HepG2 (cell line): ENCODE measurements around the gene RAD50. TPM values are rescaled to one million over a fixed set of nuclear protein-coding genes. Genes with fewer than 3 reads are reported as not detected.

Source experiments
- ATAC-seq: fragments of 200-7000 bp; cut with Tn5 transposase; 3 replicates; pipeline ENCODE4 v1.9.1; 2020; ENCODE audit warnings: mild to moderate bottlenecking, moderate library complexity
- BruUV-seq: library from RNA; stranded (reverse); fragments of 400-500 nt; replicated peaks from 2 replicates; lab custom pipeline; 2021; lab: Mats Ljungman, UMichigan
- CTCF ChIA-PET: fragments of 300-600 bp; formaldehyde crosslinking; extraction: SDS; loops from one replicate; lab custom pipeline; 2021; ENCODE audit warnings: low total read pairs, inconsistent platforms, low intra/inter-chr PET ratio; lab: Yijun Ruan, JAX
- POLR2A ChIA-PET: fragments of 350-600 bp; sonication (Branson Sonifier 250); formaldehyde crosslinking; loops from one replicate; lab custom pipeline; 2020; ENCODE audit warnings: antibody characterized with exemption, inconsistent platforms; lab: Yijun Ruan, JAX
- DNase-seq: peaks from one replicate; pipeline ENCODE4 v3.0.0-alpha.2; 2015; ENCODE audit warnings: low spot score
- FAIRE-seq: peaks from 3 replicates; lab custom pipeline; 2011; peaks lifted over from hg19 to GRCh38; lab: Jason Lieb, UNC
- H2AFZ ChIP-seq: one replicate; pipeline ENCODE4 v1.6.1; 2011; ENCODE audit warnings: low read length, inconsistent platforms
- H3K27ac ChIP-seq: fragments of 300-600 bp; 3 replicates; pipeline ENCODE4 v1.8.0; 2011; ENCODE audit warnings: mixed run types, mild to moderate bottlenecking, mixed read lengths, low read length, inconsistent platforms; ENCODE audit not compliant: insufficient read depth; ENCODE audit errors: extremely low read length
- H3K27me3 ChIP-seq, 2 experiments: fragments of 200-600 bp in 1 of 2; 2 replicates in 1 of 2; 3 replicates in 1 of 2; pipeline versions ENCODE4 v1.6.0 to v1.8.0; 2011; ENCODE audit warnings: low read length in 2 of 2, mild to moderate bottlenecking in 2 of 2, moderate library complexity in 2 of 2, inconsistent platforms in 1 of 2; ENCODE audit not compliant: insufficient read depth in 2 of 2, control insufficient read depth in 1 of 2
- H3K36me3 ChIP-seq, 2 experiments: fragments of 200-600 bp in 1 of 2; replicated peaks in 1 of 2; 2 replicates in 1 of 2; 3 replicates in 1 of 2; pipeline versions ENCODE4 v1.5.1 to v1.8.0; 2011; ENCODE audit warnings: low read length in 2 of 2, inconsistent platforms in 1 of 2; ENCODE audit not compliant: insufficient read depth in 2 of 2, control insufficient read depth in 1 of 2
- H3K4me1 ChIP-seq: 2 replicates; pipeline ENCODE4 v1.5.1; 2012; ENCODE audit warnings: low read length, inconsistent platforms; ENCODE audit not compliant: insufficient read depth
- H3K4me2 ChIP-seq: 2 replicates; pipeline ENCODE4 v1.6.0; 2011; ENCODE audit warnings: low read depth, low read length, inconsistent platforms
- H3K4me3 ChIP-seq, 3 experiments: fragments of 200-600 bp in 1 of 3; sonication (generic), shearing (Covaris generic) in 1 of 3; replicated peaks in 1 of 3; 2 replicates each; pipeline ENCODE4 v1.5.1; 2011 to 2016; ENCODE audit warnings: low read length in 3 of 3, inconsistent platforms in 2 of 3, low read depth in 2 of 3, mild to moderate bottlenecking in 2 of 3, control low read depth in 1 of 3, mixed read lengths in 1 of 3; ENCODE audit not compliant: insufficient read depth in 1 of 3
- H3K79me2 ChIP-seq: one replicate; pipeline ENCODE4 v1.6.1; 2011; ENCODE audit warnings: low read length, inconsistent platforms; ENCODE audit not compliant: insufficient read depth
- H3K9ac ChIP-seq: 2 replicates; pipeline ENCODE4 v1.6.0; 2011; ENCODE audit warnings: mild to moderate bottlenecking, low read depth, low read length, inconsistent platforms; ENCODE audit not compliant: insufficient read depth
- H3K9me3 ChIP-seq: 2 replicates; pipeline ENCODE4 v1.5.1; 2012; ENCODE audit warnings: mild to moderate bottlenecking, low read length
- H4K20me1 ChIP-seq: 2 replicates; pipeline ENCODE4 v1.6.0; 2011; ENCODE audit warnings: inconsistent platforms, mild to moderate bottlenecking, low read length, moderate library complexity; ENCODE audit not compliant: insufficient read depth
- CEBPG ChIP-seq: IDR thresholded peaks from 2 replicates; pipeline ENCODE4 v1.6.1; 2016
- ELF4 ChIP-seq: sonication (generic); formaldehyde crosslinking; IDR thresholded peaks from 2 replicates; pipeline ENCODE4 v1.5.0; 2020; ENCODE audit warnings: missing genetic modification reagents, mild to moderate bottlenecking, moderate library complexity, borderline replicate concordance
- ETV5 ChIP-seq: IDR thresholded peaks from 2 replicates; pipeline ENCODE4 v1.6.1; 2018; ENCODE audit warnings: missing biosample characterization, missing genetic modification reagents, inconsistent platforms, borderline replicate concordance
- HNF4A ChIP-seq: sonication (generic); formaldehyde crosslinking; IDR thresholded peaks from 2 replicates; pipeline ENCODE4 v1.4.0; 2020; ENCODE audit warnings: missing genetic modification reagents
- HNF4G ChIP-seq, 2 experiments: sonication (generic) in 1 of 2; formaldehyde crosslinking in 1 of 2; IDR thresholded peaks; 2 replicates each; pipeline versions ENCODE4 v1.4.0 to v1.6.1; 2011 to 2020; ENCODE audit warnings: borderline replicate concordance in 2 of 2, low read depth in 2 of 2, mild to moderate bottlenecking in 2 of 2, low read length in 1 of 2, missing genetic modification reagents in 1 of 2, moderate library complexity in 1 of 2
- KDM1A ChIP-seq: IDR thresholded peaks from 2 replicates; pipeline ENCODE4 v1.6.1; 2016; ENCODE audit warnings: missing compliant biosample characterization
- MXD4 ChIP-seq: IDR thresholded peaks from 2 replicates; pipeline ENCODE4 v1.6.1; 2016; ENCODE audit warnings: mild to moderate bottlenecking, missing biosample characterization, missing genetic modification reagents
- POLR2AphosphoS2 ChIP-seq: IDR thresholded peaks from 2 replicates; pipeline ENCODE4 v1.6.1; 2011; ENCODE audit warnings: low read depth, low read length, improper control_type of control experiment
- PRMT3 ChIP-seq: sonication (generic); formaldehyde crosslinking; IDR thresholded peaks from 2 replicates; pipeline ENCODE4 v1.8.1; 2022; ENCODE audit warnings: low read depth, mild to moderate bottlenecking, moderate library complexity, missing genetic modification reagents, borderline replicate concordance
- PTBP1 ChIP-seq: fragments of 200-400 bp; formaldehyde crosslinking; IDR thresholded peaks from 2 replicates; pipeline ENCODE4 v1.6.1; 2018; ENCODE audit warnings: low read length, low read depth; ENCODE audit not compliant: poor library complexity, severe bottlenecking
- RELA ChIP-seq: sonication (generic); formaldehyde crosslinking; IDR thresholded peaks from 2 replicates; pipeline ENCODE4 v1.4.0; 2020; ENCODE audit warnings: missing genetic modification reagents
- RXRA ChIP-seq: sonication (generic); formaldehyde crosslinking; IDR thresholded peaks from 2 replicates; pipeline ENCODE4 v1.5.1; 2020; ENCODE audit warnings: missing genetic modification reagents
- SPEN ChIP-seq: sonication (generic); formaldehyde crosslinking; IDR thresholded peaks from 2 replicates; pipeline ENCODE4 v1.5.1; 2020; ENCODE audit warnings: low read depth, mild to moderate bottlenecking, missing genetic modification reagents
- WIZ ChIP-seq: sonication (generic); formaldehyde crosslinking; IDR thresholded peaks from 2 replicates; pipeline ENCODE4 v1.5.1; 2020; ENCODE audit warnings: mild to moderate bottlenecking, missing genetic modification reagents
- ZKSCAN5 ChIP-seq: sonication (generic); formaldehyde crosslinking; IDR thresholded peaks from 2 replicates; pipeline ENCODE4 v1.5.1; 2020; ENCODE audit warnings: mild to moderate bottlenecking, missing genetic modification reagents
- ZNF180 ChIP-seq: sonication (generic); formaldehyde crosslinking; IDR thresholded peaks from 2 replicates; pipeline ENCODE4 v1.4.0; 2020; ENCODE audit warnings: low read depth, missing genetic modification reagents, borderline replicate concordance
- ZNF484 ChIP-seq: sonication (generic); formaldehyde crosslinking; IDR thresholded peaks from 2 replicates; pipeline ENCODE4 v1.5.1; 2020; ENCODE audit warnings: mild to moderate bottlenecking, low read depth, missing genetic modification reagents, borderline replicate concordance
- ZNF768 ChIP-seq: sonication (generic); formaldehyde crosslinking; IDR thresholded peaks from 2 replicates; pipeline ENCODE4 v1.4.0; 2020; ENCODE audit warnings: missing genetic modification reagents
- ZNF775 ChIP-seq: sonication (generic); formaldehyde crosslinking; IDR thresholded peaks from 2 replicates; pipeline ENCODE4 v1.4.0; 2020; ENCODE audit warnings: missing genetic modification reagents, mild to moderate bottlenecking, moderate library complexity, borderline replicate concordance
- WGBS: methylation state at CpG from one replicate; pipeline ENCODE4 v1.1.6; 2017; ENCODE audit warnings: low lambda C conversion rate; 5-methylcytosine and 5-hydroxymethylcytosine counted together
- in situ Hi-C: cut with HindIII; loops from 2 replicates; pipeline ENCODE4 v1.10.0; 2017; ENCODE audit warnings: low pct_unique_long_range_greater_than_20kb; ENCODE audit not compliant: extremely low pct_ligation_motif_present
- intact Hi-C: fragments of 100-400 bp; cut with micrococcal nuclease; formaldehyde crosslinking; loops from one replicate; pipeline ENCODE4 v1.10.0; 2022; ENCODE audit not compliant: unreplicated experiment
- polyA plus RNA-seq, 8 experiments: library from polyadenylated mRNA; depleted of rRNA in 3 of 8; stranded (reverse) in 7 of 8; unstranded in 1 of 8; fragments of >200 nt; fragmentation: Illumina TruSeq in 4 of 8; extraction: Trizol in 4 of 8; gene quantifications; 2 replicates each; pipeline versions ENCODE4 v1.2.1 to v1.2.3, GENCODE V29; 2011 to 2016; ENCODE audit warnings: low read depth in 4 of 8, missing spikeins in 1 of 8, mixed read lengths in 1 of 8; ENCODE audit not compliant: insufficient read depth in 1 of 8
- total RNA-seq, 5 experiments: library from RNA; depleted of rRNA; stranded (reverse); fragments of >200 nt; fragmentation: Illumina TruSeq; extraction: Trizol; gene quantifications; 2 replicates each; pipeline ENCODE4 v1.2.3, GENCODE V29; 2016; ENCODE audit warnings: low read depth in 1 of 5

The RAD50 gene
- total and polyA plus RNA-seq, 2 of the 13 experiments (the other 11 are each of a cell fraction or from before 2014, with no cell fraction given) = 19.2 to 23.4 TPM

DNA sequence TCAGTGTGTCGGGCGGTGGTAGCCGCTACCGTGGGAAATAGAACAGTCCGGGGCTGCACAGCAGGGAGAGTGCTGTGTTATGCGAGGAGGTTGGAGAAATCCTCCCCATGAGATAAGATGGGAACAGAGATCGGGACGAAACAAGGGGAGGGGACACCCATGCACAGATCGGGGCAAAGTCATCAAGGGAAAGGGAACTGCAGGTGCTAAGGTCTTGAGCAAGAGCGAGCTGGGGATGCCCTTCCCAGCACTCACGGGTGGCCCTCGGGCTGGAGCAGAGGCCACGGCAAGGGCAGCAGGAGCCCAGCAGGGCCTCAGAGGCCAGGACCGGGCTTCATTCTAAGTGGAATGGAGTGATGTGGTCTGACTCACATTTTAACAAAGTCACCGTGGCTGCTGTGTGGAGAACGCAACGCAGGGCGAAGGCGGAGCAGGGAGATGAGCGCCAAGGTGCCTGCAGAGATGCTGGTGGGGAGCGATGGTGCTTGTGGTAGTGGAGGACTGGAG is 108.8 kb downstream of the RAD50 start:
- no peaks in the 10 kb centered on the region for H4K20me1 ChIP-seq
- H3K79me2 ChIP-seq = no peaks in the 10 kb centered on the region
- FAIRE-seq = no peak
- whole genome bisulfite sequencing = 38% methylated on average over 21 of the region's 21 CpGs
- H3K27me3 ChIP-seq = peaks cover 3 to 23% of the 10 kb centered on the region in 2 experiments; a peak in 4 of 5 replicates
- intact Hi-C loops (no loop called here), in situ Hi-C loops (loop anchor here (25.0 kb wide), 1 partner anchor 278 kb away; no protein-coding TSS in a partner anchor)
- no peak for ATAC-seq
- peak overlapping the region in 1 of 3 experiments; percentile 29; a peak in 1 of 6 replicates for H3K4me3 ChIP-seq
- no peaks in the 10 kb centered on the region for H3K36me3 ChIP-seq
- peaks cover 95% of the 10 kb centered on the region for H3K4me1 ChIP-seq
- TF ChIP-seq POLR2AphosphoS2 = no peak
- TF ChIP-seq PRMT3 (CRISPR knock-in tag) = no peak
- peak; percentile 34; the same call in 1 of the 2 replicates for TF ChIP-seq CEBPG (CRISPR knock-in tag)
- no peak for TF ChIP-seq RELA (CRISPR knock-in tag)
- TF ChIP-seq ZNF484 = no peak
- no peak for TF ChIP-seq WIZ (CRISPR knock-in tag)
- TF ChIP-seq PTBP1 = no peak
- DNase-seq = no peak
- no TSS peak for BruUV-seq
- H3K9me3 ChIP-seq = no peaks in the 10 kb centered on the region
- ChIA-PET POLR2A (no interaction called here), CTCF (no interaction called here)
- peak overlapping the region; percentile 64 for H3K4me2 ChIP-seq
- H2AFZ ChIP-seq = no peak overlapping the region
- H3K9ac ChIP-seq = no peak overlapping the region
- H3K27ac ChIP-seq = no peak overlapping the region

- no peak for DNase-seq
- Histone ChIP-seq H3K27me3 (peaks cover 3 to 23% of the 10 kb centered on the region in 2 experiments; a peak in 4 of 5 replicates), H4K20me1 (no peaks in the 10 kb centered on the region), H3K9me3 (no peaks in the 10 kb centered on the region), H3K27ac (no peak overlapping the region), H3K9ac (no peak overlapping the region), H2AFZ (no peak overlapping the region), H3K4me3 (peak overlapping the region in 1 of 3 experiments; percentile 42; a peak in 1 of 6 replicates), H3K4me2 (peak overlapping the region; percentile 72), H3K36me3 (no peaks in the 10 kb centered on the region), H3K4me1 (peaks cover 90% of the 10 kb centered on the region), H3K79me2 (no peaks in the 10 kb centered on the region)
- ATAC-seq = no peak
- WGBS = 36% methylated on average over 14 of the region's 16 CpGs
- FAIRE-seq = no peak
- POLR2A ChIA-PET = no interaction called here
- CTCF ChIA-PET = no interaction called here
- no TSS peak for BruUV-seq
- in situ Hi-C loops = loop anchor here (25.0 kb wide), 1 partner anchor 279 kb away; no protein-coding TSS in a partner anchor
- intact Hi-C loops = no loop called here
- no peak for TF ChIP-seq ZNF768 (CRISPR knock-in tag)
- TF ChIP-seq KDM1A (CRISPR knock-in tag) = no peak
- TF ChIP-seq ZNF775 (CRISPR knock-in tag) = no peak
- TF ChIP-seq ELF4 (CRISPR knock-in tag) = no peak
- no peak for TF ChIP-seq ZNF180
- TF ChIP-seq SPEN (CRISPR knock-in tag) = no peak
- 0 out of 2 replicates have a peak, but pooled peaks have one; percentile 5 for TF ChIP-seq ETV5 (CRISPR knock-in tag)
- peak; percentile 63 for TF ChIP-seq HNF4A
- TF ChIP-seq MXD4 (CRISPR knock-in tag) = no peak
- 0 out of 2 replicates have a peak, but pooled peaks have one; percentile 37 for TF ChIP-seq RXRA (CRISPR knock-in tag)
- peak; percentile 9; the same call in 1 of the 2 replicates for TF ChIP-seq HNF4G (IDR thresholded peaks at IDR 0.05; ENCODE audit: borderline replicate concordance, low read depth, low read length)
- TF ChIP-seq HNF4G (CRISPR knock-in tag; IDR thresholded peaks at IDR 0.05; ENCODE audit: borderline replicate concordance, low read depth) = no peak
- TF ChIP-seq ZKSCAN5 (CRISPR knock-in tag) = peak; percentile 49; the same call in 1 of the 2 replicates
Observed at GRCh38 chr5:132666310-132667123, 109.7 kb downstream of the RAD50 start.
